PC-3 (cell line): ENCODE measurements around the gene ATL1. TPM values are rescaled to one million over a fixed set of nuclear protein-coding genes. Genes with fewer than 3 reads are reported as not detected.

Experiments
- ATAC-seq: fragments of 200-7000 bp; cut with Tn5 transposase; 2 replicates; pipeline ENCODE4 v1.9.1; 2020; ENCODE audit warnings: mild to moderate bottlenecking, moderate library complexity
- BruUV-seq: library from RNA; stranded (reverse); fragments of 400-500 nt; replicated peaks from 2 replicates; lab custom pipeline; 2021; lab: Mats Ljungman, UMichigan
- CTCF ChIA-PET: fragments of 300-600 bp; sonication (Branson Sonifier 250); formaldehyde crosslinking; loops from one replicate; lab custom pipeline; 2022; ENCODE audit warnings: antibody characterized with exemption; lab: Charles Lee
- POLR2A ChIA-PET: fragments of 300-600 bp; sonication (Branson Sonifier 250); formaldehyde crosslinking; loops from one replicate; lab custom pipeline; 2022; ENCODE audit warnings: antibody characterized with exemption; ENCODE audit not compliant: unreplicated experiment; lab: Charles Lee
- DNase-seq: peaks from one replicate; pipeline ENCODE4 v3.0.0-alpha.2; 2015
- H2AFZ ChIP-seq: fragments of 300-600 bp; sonication (generic); 2 replicates; pipeline ENCODE4 v1.6.0; 2016; ENCODE audit warnings: antibody characterized with exemption, low read length
- H3F3A ChIP-seq: fragments of 300-600 bp; sonication (generic); one replicate; pipeline ENCODE4 v1.6.0; 2017; ENCODE audit warnings: antibody characterized with exemption, low read length, control low read depth, mild to moderate bottlenecking; ENCODE audit not compliant: unreplicated experiment
- H3K27ac ChIP-seq: fragments of 300-600 bp; sonication (generic); 2 replicates; pipeline ENCODE4 v1.5.1; 2016; ENCODE audit warnings: mild to moderate bottlenecking, low read length
- H3K27me3 ChIP-seq: fragments of 300-600 bp; sonication (generic); 2 replicates; pipeline ENCODE4 v1.6.1; 2016; ENCODE audit warnings: low read length, mixed read lengths
- H3K36me3 ChIP-seq: fragments of 300-600 bp; sonication (generic); 2 replicates; pipeline ENCODE4 v1.6.1; 2016; ENCODE audit warnings: low read depth, mixed run types, low read length, mixed read lengths
- H3K4me1 ChIP-seq: fragments of 300-600 bp; sonication (generic); 2 replicates; pipeline ENCODE4 v1.5.1; 2016; ENCODE audit warnings: low read length; ENCODE audit not compliant: insufficient read depth
- H3K4me2 ChIP-seq: fragments of 300-600 bp; sonication (generic); 2 replicates; pipeline ENCODE4 v1.6.0; 2016; ENCODE audit warnings: low read length
- H3K4me3 ChIP-seq: fragments of 300-600 bp; sonication (generic); 2 replicates; pipeline ENCODE4 v1.5.1; 2016; ENCODE audit warnings: mild to moderate bottlenecking, low read length, mixed read lengths
- H3K79me2 ChIP-seq: fragments of 300-600 bp; sonication (generic); 2 replicates; pipeline ENCODE4 v1.6.1; 2017; ENCODE audit warnings: low read length, mixed read lengths
- H3K9ac ChIP-seq: fragments of 300-600 bp; sonication (generic); 2 replicates; pipeline ENCODE4 v1.6.0; 2016; ENCODE audit warnings: mild to moderate bottlenecking, low read length
- H3K9me2 ChIP-seq: fragments of 300-600 bp; sonication (generic); replicated peaks from 2 replicates; pipeline ENCODE4 v1.6.1; 2016; ENCODE audit warnings: mixed run types, low read length, mixed read lengths
- H3K9me3 ChIP-seq: fragments of 300-600 bp; sonication (generic); 2 replicates; pipeline ENCODE4 v1.6.1; 2016; ENCODE audit warnings: low read length, mixed read lengths
- H4K20me1 ChIP-seq: fragments of 300-600 bp; sonication (generic); 2 replicates; pipeline ENCODE4 v1.6.1; 2016; ENCODE audit warnings: low read length, mixed read lengths
- CTCF ChIP-seq: fragments of 300-600 bp; sonication (generic); conservative IDR thresholded peaks from 2 replicates; pipeline ENCODE4 v1.5.1; 2017; ENCODE audit warnings: antibody characterized with exemption, low read depth, mild to moderate bottlenecking, low read length
- EZH2 ChIP-seq: fragments of 300-600 bp; sonication (generic); IDR thresholded peaks from one replicate; pipeline ENCODE4 v1.6.1; 2017; ENCODE audit warnings: antibody characterized with exemption, mild to moderate bottlenecking, low read length; ENCODE audit not compliant: unreplicated experiment
- EZH2phosphoT487 ChIP-seq: fragments of 300-600 bp; sonication (generic); IDR thresholded peaks from 2 replicates; pipeline ENCODE4 v1.6.1; 2018; ENCODE audit warnings: mild to moderate bottlenecking, antibody characterized with exemption, low read length, borderline replicate concordance
- intact Hi-C: fragments of 100-400 bp; cut with micrococcal nuclease; formaldehyde crosslinking; loops from 2 replicates; pipeline ENCODE4 v1.9.0; 2023
- total RNA-seq: library from RNA; depleted of rRNA; stranded (reverse); fragments of >200 nt; gene quantifications from 2 replicates; pipeline ENCODE4 v1.2.3, GENCODE V29; 2014

ATL1 gene
- total RNA-seq, 1 experiment from 2014 or later = 1.3 TPM

GRCh38 chr14:50633954-50634353 is 74.0 kb downstream of the ATL1 start:
- no peaks in the 10 kb centered on the region for H3K27me3 ChIP-seq
- H3K4me2 ChIP-seq = no peak overlapping the region
- no peak overlapping the region for H2AFZ ChIP-seq
- H3K4me1 ChIP-seq = no peaks in the 10 kb centered on the region
- no peaks in the 10 kb centered on the region for H3F3A ChIP-seq
- DNase-seq (no peak), ATAC-seq (no peak)
- no peaks in the 10 kb centered on the region for H4K20me1 ChIP-seq
- H3K36me3 ChIP-seq = peaks cover 9% of the 10 kb centered on the region; the same call in 1 of the 2 replicates
- BruUV-seq = no TSS peak
- H3K9ac ChIP-seq = no peak overlapping the region
- no peak overlapping the region for H3K4me3 ChIP-seq
- no peak for TF ChIP-seq CTCF
- ChIA-PET CTCF (interaction anchor here (1.0 kb wide), 1 partner anchor 80 kb away, joined by 3 read pairs; no protein-coding TSS in a partner anchor), POLR2A (interaction anchor here (0.6 kb wide), 2 partner anchors 44 to 74 kb away, joined by 3 to 4 read pairs; partner anchors contain the start of gene ATL1)
- no peak overlapping the region for H3K27ac ChIP-seq
- intact Hi-C loops = no loop called here
- no peaks in the 10 kb centered on the region for H3K9me2 ChIP-seq
- H3K79me2 ChIP-seq = no peaks in the 10 kb centered on the region
- H3K9me3 ChIP-seq = no peaks in the 10 kb centered on the region

- no peak for ATAC-seq
- no TSS peak for BruUV-seq
- no peak overlapping the region for H3K4me2 ChIP-seq
- no peak overlapping the region for H3K27ac ChIP-seq
- no peak for DNase-seq
- H4K20me1 ChIP-seq = no peaks in the 10 kb centered on the region
- no peaks in the 10 kb centered on the region for H3K79me2 ChIP-seq
- H3K9me2 ChIP-seq = no peaks in the 10 kb centered on the region
- no peak overlapping the region for H3K4me3 ChIP-seq
- no peaks in the 10 kb centered on the region for H3K9me3 ChIP-seq
- ChIA-PET CTCF (no interaction called here), POLR2A (no interaction called here)
- no peak for TF ChIP-seq CTCF
- no peak for TF ChIP-seq EZH2
- TF ChIP-seq EZH2phosphoT487 = no peak
- H3F3A ChIP-seq = no peaks in the 10 kb centered on the region
- H3K4me1 ChIP-seq = no peaks in the 10 kb centered on the region
- no peak overlapping the region for H2AFZ ChIP-seq
- H3K9ac ChIP-seq = no peak overlapping the region
- no peaks in the 10 kb centered on the region for H3K27me3 ChIP-seq
- H3K36me3 ChIP-seq = peaks cover 9% of the 10 kb centered on the region; the same call in 1 of the 2 replicates
- intact Hi-C loops = no loop called here
These were observed 75.2 kb downstream of the ATL1 start for GRCh38 chr14:50635141-50635540.

GRCh38 chr14:50647282-50647681 is 87.3 kb downstream of the ATL1 start:
- H3K27ac ChIP-seq = peak overlapping the region; percentile 51
- POLR2A ChIA-PET = interaction anchor here (0.5 kb wide), 1 partner anchor 82 kb away, joined by 3 read pairs; no protein-coding TSS in a partner anchor
- intact Hi-C loops = loop anchor here (2.0 kb wide), 1 partner anchor 20 kb away; no protein-coding TSS in a partner anchor
- peaks cover 36% of the 10 kb centered on the region for H3K4me1 ChIP-seq
- no peaks in the 10 kb centered on the region for H3K9me3 ChIP-seq
- TF ChIP-seq CTCF (no peak), EZH2 (no peak), EZH2phosphoT487 (no peak)
- ATAC-seq (no peak), DNase-seq (no peak)
- no peaks in the 10 kb centered on the region for H3F3A ChIP-seq
- peaks cover 58% of the 10 kb centered on the region for H3K79me2 ChIP-seq
- H3K36me3 ChIP-seq = peaks cover 5% of the 10 kb centered on the region; the same call in 1 of the 2 replicates
- peak overlapping the region; percentile 36 for H3K4me2 ChIP-seq
- peaks cover 6% of the 10 kb centered on the region; the same call in 1 of the 2 replicates for H4K20me1 ChIP-seq
- H3K9ac ChIP-seq = no peak overlapping the region; the same call in 1 of the 2 replicates
- H2AFZ ChIP-seq = no peak overlapping the region
- no peak overlapping the region for H3K4me3 ChIP-seq
- BruUV-seq = no TSS peak
- H3K27me3 ChIP-seq = no peaks in the 10 kb centered on the region
- CTCF ChIA-PET = interaction anchor here (1.0 kb wide), 1 partner anchor 46 kb away, joined by 4 read pairs; no protein-coding TSS in a partner anchor
- no peaks in the 10 kb centered on the region for H3K9me2 ChIP-seq
